GM21390 (cell line): ENCODE measurements around the gene SPRED3.
"Not testable (repeated sequence)": the region's sequence is repeated elsewhere in the genome, so short reads cannot be mapped to it uniquely, and the experiment has no call there.

Experiments
- ATAC-seq: cut with Tn5 transposase; IDR thresholded peaks from one replicate; pipeline ENCODE4 v1.9.1; 2021; ENCODE audit not compliant: unreplicated experiment

The SPRED3 gene

GRCh38 chr19:38388349-38389100 lies at the start of gene SPRED3:
Gene SPRED3 (plus strand): TSS chr19:38388697. CDS start chr19:38390303, 1,606 bp downstream.
- no peak for ATAC-seq

DNA sequence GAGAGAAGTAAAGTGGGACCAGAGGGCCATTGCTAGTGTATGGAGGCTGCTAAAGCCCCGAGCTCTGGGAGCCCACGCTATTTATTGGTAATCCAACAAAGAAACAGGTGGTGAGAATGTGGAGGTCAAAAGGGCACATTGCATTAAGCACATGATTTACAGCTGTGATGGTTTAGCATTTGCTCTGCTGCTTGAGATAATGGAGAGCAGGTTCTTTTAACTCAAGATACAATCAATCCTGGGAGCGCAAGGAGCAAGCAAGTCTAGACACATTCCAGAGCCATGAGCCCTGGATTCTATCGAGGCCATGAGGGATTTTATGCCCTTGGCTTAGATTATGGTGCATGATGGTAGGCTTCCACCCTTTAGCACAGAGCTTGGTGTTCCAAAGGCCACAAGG lies 49.5 kb upstream of the SPRED3 start:
- ATAC-seq, result not testable (repeated sequence)

- ATAC-seq, result no peak
Measured at GRCh38 chr19:38340927-38341326, 47.6 kb upstream of the SPRED3 start.

- no peak for ATAC-seq
Measured at GRCh38 chr19:38346837-38347236, 41.7 kb upstream of the SPRED3 start.

GRCh38 chr19:38350883-38351282 lies 37.6 kb upstream of the SPRED3 start:
- no peak for ATAC-seq

- ATAC-seq, result no peak
Measured at GRCh38 chr19:38351865-38352395, 36.6 kb upstream of the SPRED3 start.

DNA sequence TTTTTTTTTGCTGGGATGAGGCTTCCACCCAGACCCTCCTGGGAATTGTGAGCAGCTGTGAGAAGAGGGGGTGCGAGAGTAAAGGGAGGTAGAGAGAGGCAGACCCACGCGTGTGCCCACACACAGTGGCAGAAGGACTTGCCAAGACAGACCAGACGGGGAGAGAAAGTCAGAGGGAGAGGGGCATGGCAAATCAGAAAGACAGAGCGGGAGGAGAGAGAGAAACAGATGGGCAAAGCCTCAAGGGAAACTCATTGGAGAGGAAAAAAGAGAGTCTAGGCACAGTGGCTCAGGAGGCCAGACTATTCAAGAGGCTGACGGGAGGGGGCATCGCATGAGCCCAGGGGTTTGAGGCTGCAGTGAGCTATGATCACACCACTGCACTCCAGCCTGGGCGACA lies 35.9 kb upstream of the SPRED3 start:
- ATAC-seq, result no peak

GRCh38 chr19:38355728-38356725 lies 32.5 kb upstream of the SPRED3 start:
- no peak for ATAC-seq

DNA sequence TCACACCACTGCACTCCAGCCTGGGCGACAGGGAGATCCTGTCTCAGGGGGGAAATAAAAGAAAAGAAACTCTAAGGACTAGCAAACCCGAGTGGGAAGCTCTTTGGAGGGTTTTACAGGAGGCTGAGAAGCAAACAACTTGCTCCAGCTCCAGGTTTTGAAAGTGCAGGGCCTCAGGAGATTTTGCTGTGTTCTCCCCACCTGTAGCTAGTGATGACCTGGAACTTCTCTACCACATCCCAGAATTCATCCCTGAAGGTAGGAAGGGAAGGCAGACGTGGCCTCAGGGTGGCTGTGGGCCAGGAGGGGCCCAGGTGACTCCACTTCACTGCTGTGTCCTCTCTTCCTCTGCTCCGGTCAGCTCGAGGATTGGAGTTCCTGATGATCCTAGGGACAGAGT lies 30.4 kb upstream of the SPRED3 start:
- ATAC-seq, result no peak

DNA sequence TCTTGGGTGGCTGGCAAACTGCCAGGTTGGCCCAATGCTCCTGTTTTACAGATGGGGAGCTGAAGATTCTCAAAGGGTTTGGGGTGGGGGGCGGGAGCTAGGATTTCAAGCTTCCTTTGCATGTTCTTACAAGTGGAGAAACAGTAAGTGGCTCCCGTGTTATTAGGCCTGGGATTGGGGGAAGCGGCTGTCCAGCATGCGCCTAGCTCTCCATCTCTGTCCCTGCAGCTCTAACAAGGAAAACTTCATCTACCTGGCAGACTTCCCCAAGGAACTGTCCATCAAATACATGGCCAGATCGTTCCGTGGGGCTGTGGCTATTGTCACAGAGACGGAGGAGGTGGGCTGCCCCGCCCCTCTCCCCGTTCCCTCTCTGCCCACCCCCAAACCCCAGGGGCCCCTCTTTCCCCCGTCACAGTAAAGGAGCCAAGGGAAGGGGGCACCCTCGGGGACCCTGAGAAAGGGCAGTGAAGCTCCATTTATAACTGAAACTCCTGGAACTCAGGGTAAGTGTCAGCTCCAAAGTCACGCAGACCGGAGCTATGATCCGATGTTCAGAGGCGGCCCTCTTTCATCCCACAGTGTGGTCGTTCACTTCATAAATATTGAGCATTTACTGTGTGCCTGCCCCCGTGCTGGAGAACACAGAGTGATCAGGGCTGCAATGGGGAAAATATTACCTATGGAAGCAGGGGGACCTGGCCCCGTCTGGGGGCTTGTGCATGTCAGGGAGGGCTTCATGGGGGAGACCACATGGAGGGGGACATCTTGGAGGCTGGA lies 29.1 kb upstream of the SPRED3 start:
- ATAC-seq, result no peak

DNA sequence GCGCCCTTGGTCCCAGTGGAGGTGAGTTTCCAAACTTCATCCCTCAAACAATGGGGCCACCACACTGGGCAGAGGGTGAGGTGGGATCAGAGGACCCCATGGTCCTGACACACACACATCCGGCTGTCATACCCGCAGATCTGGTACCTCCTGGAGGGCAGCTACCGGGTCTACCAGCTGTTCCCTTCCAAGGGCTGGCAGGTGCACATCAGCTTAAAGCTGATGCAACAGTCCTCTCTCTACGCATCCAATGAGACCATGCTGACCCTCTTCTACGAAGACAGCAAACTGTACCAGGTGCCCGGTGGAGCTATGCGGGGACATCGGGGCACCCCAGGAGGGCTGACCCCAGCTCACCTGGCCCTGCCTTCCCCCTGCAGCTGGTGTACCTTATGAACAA lies 28.1 kb upstream of the SPRED3 start:
- no peak for ATAC-seq

- no peak for ATAC-seq
Measured at GRCh38 chr19:38360839-38361631, 27.5 kb upstream of the SPRED3 start.

DNA sequence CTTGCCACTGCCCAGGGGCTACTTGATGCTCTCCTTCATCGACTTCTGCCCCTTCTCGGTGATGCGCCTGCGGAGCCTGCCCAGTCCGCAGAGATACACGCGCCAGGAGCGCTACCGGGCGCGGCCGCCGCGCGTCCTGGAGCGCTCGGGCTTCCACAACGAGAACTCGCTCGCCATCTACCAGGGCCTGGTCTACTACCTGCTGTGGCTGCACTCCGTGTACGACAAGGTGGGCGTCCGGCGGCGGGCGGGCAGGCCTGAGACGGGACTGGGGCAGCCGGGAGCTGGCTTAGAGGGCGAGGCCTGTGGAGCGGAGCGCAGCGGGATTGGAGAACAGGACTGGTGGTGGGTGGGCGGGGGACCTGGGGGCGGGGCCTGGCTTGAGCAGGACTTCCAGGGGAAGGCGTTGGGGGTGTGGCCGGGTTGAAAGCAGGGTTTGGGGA lies 26.8 kb upstream of the SPRED3 start:
- no peak for ATAC-seq

DNA sequence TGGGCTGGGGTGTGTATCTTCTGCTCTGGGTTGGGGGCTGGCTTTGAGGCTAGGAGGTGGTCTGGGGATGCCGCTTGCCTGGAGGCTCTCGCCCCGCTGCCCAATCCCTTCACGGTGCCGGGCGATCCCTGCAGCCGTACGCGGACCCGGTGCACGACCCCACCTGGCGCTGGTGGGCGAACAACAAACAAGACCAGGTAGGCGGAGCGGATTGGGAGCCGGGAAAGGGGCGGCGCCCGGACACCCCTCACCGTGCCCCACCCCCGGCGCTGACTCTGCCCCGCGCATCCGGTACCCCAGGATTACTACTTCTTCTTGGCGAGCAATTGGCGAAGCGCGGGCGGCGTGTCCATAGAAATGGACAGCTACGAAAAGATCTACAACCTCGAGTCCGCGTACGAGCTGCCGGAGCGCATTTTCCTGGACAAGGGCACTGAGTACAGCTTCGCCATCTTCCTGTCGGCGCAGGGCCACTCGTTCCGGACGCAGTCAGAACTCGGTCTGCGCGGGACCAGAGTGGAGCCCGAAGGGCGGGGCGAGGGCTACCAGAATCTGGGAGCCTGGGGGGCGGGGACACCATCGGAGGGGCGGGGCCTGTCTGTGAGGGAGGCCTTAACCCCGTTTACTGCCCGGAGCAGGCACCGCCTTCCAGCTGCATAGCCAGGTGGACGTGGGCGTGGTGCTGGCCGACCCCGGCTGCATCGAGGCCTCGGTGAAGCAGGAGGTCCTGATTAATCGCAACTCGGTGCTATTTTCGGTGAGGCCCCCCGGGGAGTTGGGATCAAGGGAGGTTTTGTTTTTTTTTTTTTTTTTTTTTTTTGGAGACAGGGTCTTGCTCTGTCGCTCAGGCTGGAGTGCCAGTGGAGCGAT lies 26.2 kb upstream of the SPRED3 start:
- no peak for ATAC-seq

- not testable (repeated sequence) for ATAC-seq
Measured at GRCh38 chr19:38362946-38363688, 25.4 kb upstream of the SPRED3 start.

GRCh38 chr19:38367041-38367440 lies 21.5 kb upstream of the SPRED3 start:
- no peak for ATAC-seq

GRCh38 chr19:38369584-38369983 lies 18.9 kb upstream of the SPRED3 start:
- ATAC-seq, result no peak

- no peak for ATAC-seq
Measured at GRCh38 chr19:38370299-38370698, 18.2 kb upstream of the SPRED3 start.
